ENCODE data around the gene ACSS1. TPM values are rescaled to one million over a fixed set of nuclear protein-coding genes. Genes with fewer than 3 reads are reported as not detected.

Gene ACSS1
- 9.9 TPM for total RNA-seq

DNA sequence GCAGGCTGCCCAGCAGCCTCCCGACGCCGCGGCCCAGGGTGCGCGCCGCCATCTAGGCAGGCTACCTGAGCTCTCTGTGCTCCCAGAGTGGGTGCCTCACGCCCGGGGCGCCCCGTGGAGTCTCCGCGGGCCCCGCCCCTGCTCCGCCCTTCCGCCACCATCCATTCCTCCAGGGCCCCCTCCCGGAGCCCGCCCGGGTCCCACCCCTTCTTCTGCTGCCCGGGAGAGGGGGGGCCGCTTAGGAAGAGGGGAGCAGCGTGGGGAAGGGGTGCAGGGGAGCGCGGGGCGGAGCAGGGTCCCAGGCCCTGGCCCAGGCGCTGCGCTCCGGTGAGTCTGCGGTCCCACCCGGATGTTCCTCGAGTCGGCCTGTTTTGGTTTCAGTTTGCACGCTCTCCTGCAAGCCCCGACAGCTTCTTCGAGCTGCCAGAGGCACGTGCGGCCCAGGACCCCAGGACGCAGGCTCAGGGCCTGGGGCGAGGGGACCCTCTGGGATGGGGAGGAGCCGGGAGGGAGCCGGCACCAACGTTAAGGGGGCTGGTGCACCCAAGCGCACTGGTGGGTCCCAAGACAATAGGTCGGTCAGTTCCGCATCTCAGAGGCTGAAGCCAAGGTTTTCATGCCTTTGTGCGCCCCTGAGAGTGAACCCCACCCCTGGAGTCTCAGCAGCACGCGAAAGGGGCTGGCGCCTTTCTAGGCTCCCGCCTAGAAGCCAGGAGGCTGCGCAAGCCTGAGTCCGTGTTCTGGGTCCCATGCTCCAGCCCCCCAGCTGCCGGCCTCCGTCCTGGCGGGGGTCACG, at the start of gene ACSS1:
Gene ACSS1 (minus strand): TSS at position 89 of the 796 bp plus-strand sequence. CDS start 37 bp downstream, at position 52.
- peak; percentile 58 for DNase-seq (ENCODE audit: low spot score)
- peak; percentile 47 for ATAC-seq

GRCh38 chr20:25103526-25103925, 45.6 kb upstream of the ACSS1 start:
- no peak for ATAC-seq
- no peak for DNase-seq (ENCODE audit: low spot score)

- ATAC-seq = no peak
Measured at GRCh38 chr20:25100914-25101313, 43.0 kb upstream of the ACSS1 start.

GRCh38 chr20:25099601-25100140, 41.7 kb upstream of the ACSS1 start:
- ATAC-seq = no peak
- no peak for DNase-seq (ENCODE audit: low spot score)

More at GRCh38 chr20:25100914-25101313, 43.0 kb upstream of the ACSS1 start:
- no peak for DNase-seq (ENCODE audit: low spot score)

DNA sequence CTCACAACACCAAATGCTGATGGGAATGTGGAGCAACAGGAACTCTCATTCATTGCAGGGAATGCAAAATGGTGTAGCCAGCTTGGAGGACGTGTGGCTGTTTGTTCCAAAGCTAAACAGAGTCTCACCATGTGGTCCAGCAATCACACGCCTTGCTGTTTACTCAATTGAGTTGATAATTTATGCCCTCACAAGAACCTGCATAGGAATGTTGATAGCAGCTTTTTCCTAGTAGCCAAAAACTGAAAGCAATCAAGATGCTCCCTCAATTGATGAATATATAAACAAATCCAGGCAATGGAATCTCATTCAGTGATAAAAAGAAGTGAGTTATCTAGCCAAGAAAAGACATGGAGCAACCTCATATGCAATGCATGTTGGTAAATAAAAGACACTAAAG, 39.6 kb upstream of the ACSS1 start:
- DNase-seq (ENCODE audit: low spot score) (no peak), ATAC-seq (no peak)

GRCh38 chr20:25090492-25091429, 32.8 kb upstream of the ACSS1 start:
- no peak for ATAC-seq
- DNase-seq (ENCODE audit: low spot score) = no peak

GRCh38 chr20:25089662-25090061, 31.7 kb upstream of the ACSS1 start:
- no peak for DNase-seq (ENCODE audit: low spot score)
- no peak for ATAC-seq

GRCh38 chr20:25089096-25089495, 31.2 kb upstream of the ACSS1 start:
- ATAC-seq = no peak
- DNase-seq (ENCODE audit: low spot score) = no peak

DNA sequence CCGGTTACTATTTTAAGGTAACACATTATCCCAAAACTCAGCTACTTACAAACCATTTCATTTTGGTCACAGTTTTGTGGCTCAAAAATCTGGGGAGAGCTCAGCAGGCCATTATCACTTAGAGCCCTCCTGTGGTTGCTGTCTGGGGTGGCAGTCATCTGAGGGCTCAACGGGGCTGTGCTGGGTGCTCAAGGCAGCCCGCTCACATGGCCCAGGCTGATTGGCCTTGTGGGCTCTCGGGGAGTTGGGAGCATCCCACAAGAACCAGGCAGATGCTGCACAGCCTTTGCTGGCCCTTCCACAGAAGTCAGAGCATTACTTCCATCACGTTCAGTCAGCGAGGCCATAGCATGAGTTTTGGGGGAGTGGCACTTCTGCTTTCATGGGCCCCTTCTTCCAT, 30.3 kb upstream of the ACSS1 start:
- no peak for DNase-seq (ENCODE audit: low spot score)
- ATAC-seq = no peak

- ATAC-seq (no peak), DNase-seq (ENCODE audit: low spot score) (no peak)
Measured at GRCh38 chr20:25087186-25087929, 29.4 kb upstream of the ACSS1 start.

- ATAC-seq (no peak), DNase-seq (ENCODE audit: low spot score) (no peak)
Measured at GRCh38 chr20:25085756-25086495, 28.0 kb upstream of the ACSS1 start.

DNA sequence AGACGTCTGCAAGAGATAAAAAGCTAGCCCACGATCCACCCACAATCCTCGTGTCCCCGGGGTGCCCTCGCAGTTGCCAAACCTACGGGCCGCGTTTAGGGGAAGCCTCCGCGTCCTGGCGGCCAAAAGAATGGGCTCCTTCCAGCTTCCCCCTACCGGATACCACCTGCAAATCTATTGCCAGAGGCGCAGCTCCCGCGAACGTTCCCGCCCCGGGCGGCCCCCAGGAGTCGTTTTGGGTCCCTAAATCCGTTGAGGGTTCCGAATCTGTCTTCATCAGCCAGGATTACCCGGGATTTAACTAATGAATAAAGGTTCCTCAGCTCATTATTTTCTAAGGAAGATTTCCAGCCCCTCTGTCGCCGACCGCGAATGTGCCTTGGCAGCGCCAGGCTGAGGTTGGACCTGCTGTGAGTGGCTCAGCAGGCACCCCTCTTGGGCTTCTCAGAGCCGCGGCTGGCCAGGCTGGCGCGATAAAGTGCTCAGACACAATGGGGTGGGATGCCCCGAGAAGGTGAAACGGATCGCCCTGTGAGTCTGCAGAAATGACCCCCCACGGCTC, 26.8 kb upstream of the ACSS1 start:
- no peak for DNase-seq (ENCODE audit: low spot score)
- no peak for ATAC-seq

DNA sequence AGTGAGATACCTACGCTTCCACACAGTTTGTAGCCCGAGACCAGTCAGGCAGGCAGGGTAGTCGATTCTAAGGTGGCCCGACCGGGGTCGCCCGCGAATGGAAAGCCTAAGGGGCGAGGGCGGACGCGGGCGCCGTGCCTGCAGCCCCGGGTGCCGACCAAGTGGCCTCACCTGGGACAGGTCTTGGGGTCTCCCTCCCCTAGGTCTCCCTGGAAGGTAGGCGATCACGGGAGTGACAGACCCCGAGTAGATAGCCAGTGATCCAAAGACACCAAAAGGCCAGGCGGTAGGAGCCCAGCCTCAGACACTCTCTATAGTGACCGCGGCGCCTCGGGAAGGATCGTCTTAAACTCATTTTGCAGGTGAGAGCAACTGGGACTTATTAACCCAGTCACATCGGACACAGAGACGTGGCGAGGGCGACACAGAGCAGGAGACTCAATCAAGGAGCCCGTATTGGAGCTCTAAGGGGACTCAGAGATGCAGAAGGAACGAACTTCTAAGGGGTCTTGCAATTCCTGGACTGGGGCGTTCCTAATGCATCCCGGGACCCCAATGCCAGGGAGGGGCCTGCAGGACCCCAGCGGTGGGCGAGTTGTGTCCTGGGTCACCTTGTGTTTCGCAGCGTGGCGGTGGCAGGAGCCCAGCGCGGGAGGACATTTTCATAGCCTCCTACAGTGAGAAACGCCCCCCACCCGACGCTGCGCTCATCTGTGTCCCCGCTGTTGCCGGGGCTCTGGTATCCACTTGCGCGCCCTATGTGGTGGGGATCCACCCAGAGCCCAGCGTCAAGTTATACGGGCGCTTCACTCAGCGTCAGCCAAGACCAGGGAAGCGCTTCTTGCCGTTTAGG, 26.1 kb upstream of the ACSS1 start:
- ATAC-seq = no peak
- no peak for DNase-seq (ENCODE audit: low spot score)

- no peak for ATAC-seq
- DNase-seq (ENCODE audit: low spot score) = no peak
Measured at GRCh38 chr20:25083141-25083772, 25.3 kb upstream of the ACSS1 start.

DNA sequence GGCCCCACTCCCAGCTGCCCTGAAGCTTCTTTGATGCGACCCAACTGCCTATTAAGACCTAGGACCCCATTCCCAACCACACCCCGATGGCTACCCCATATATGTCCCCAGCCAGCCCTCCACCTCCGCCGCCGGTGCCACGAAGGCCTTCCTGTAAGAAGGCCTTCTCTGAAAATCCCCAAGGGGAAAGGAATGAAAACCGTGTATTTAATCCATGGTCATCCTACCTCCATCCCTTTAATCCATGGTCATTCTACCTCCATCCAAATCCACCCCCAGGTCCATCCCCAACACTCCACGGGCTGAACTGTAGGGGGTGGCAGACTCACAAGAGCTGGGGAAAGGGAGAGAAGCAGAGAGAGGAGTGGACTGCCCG, 24.5 kb upstream of the ACSS1 start:
- no peak for ATAC-seq
- no peak for DNase-seq (ENCODE audit: low spot score)

- DNase-seq (ENCODE audit: low spot score) (no peak), ATAC-seq (no peak)
Measured at GRCh38 chr20:25081730-25082497, 24.0 kb upstream of the ACSS1 start, which contains the start of gene VSX1. Gene VSX1, minus strand, starts transcription at chr20:25082141. Its CDS starts 45 bp downstream, at chr20:25082096.

- no peak for DNase-seq (ENCODE audit: low spot score)
- ATAC-seq = no peak
Measured at GRCh38 chr20:25081065-25081729, 23.3 kb upstream of the ACSS1 start.
